ENCODE results near the gene STAMBP. TPM values are rescaled to one million over a fixed set of nuclear protein-coding genes. Genes with fewer than 3 reads are reported as not detected.

STAMBP gene
- total and polyA plus RNA-seq, 4 donors, result 22.3 to 39.7 (median 24.4) TPM

DNA sequence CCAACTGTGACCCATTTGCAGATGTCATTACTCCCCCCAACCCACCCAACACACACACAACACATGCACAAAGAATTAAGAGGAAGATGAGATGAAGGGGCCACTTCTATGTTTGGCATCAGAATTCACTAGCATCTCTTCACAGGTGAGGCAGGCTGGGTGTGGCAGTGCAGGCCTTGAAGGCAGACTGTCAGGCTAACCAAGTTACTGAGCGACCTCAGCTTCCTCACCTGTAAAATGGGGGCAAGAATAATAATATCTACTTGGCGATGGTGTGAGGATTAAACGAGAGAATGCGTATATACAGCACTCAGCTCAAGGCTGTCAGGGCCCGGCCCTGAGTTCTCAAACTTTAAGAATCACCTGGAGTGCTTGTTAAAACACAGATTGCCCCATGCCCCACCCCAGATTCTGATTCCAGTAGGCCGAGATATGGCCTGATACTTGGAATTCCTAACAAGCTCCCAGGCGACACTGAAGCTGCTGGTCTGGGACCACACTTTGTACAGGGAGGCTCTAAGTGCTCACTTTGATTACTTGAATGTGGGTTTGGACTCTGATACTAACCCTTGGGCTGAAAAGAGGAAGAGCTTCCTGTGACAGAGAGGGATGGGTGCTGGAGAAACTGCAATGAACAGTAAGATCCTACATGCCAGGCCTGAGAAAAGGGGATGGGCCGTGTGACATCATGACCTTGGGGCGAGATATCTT, 65.2 kb downstream of the STAMBP start:
- Histone ChIP-seq H3K36me3 (ENCODE audit: control insufficient read depth in 4 of 4, insufficient read depth in 4 of 4, low read length in 4 of 4) (no peaks in the 10 kb centered on the region), H3K9ac (ENCODE audit: insufficient read depth in 1 of 2, low read length in 2 of 2) (no peak overlapping the region), H3K9me3 (ENCODE audit: control insufficient read depth in 4 of 4, insufficient read depth in 3 of 4, low read length in 3 of 4) (no peaks in the 10 kb centered on the region), H3K27ac (ENCODE audit: low read depth in 1 of 2, low read length in 1 of 2) (peak overlapping the region in 1 of 2 donors; percentile 12), H3K27me3 (ENCODE audit: control insufficient read depth in 3 of 3, insufficient read depth in 3 of 3, low read length in 2 of 3) (peaks cover 0 to 4% (median 2%) of the 10 kb centered on the region in 3 donors), H3K4me1 (ENCODE audit: control insufficient read depth in 5 of 5, insufficient read depth in 5 of 5, low read length in 5 of 5) (no peaks in the 10 kb centered on the region), H3K4me3 (no peak overlapping the region)
- WGBS, 2 donors, result 72 to 85% methylated on average over 9 of the region's 9 CpGs
- DNase-seq (no peak), ATAC-seq (ENCODE audit: insufficient read depth, low FRiP score) (no peak)
- TF ChIP-seq, protein P1, sequence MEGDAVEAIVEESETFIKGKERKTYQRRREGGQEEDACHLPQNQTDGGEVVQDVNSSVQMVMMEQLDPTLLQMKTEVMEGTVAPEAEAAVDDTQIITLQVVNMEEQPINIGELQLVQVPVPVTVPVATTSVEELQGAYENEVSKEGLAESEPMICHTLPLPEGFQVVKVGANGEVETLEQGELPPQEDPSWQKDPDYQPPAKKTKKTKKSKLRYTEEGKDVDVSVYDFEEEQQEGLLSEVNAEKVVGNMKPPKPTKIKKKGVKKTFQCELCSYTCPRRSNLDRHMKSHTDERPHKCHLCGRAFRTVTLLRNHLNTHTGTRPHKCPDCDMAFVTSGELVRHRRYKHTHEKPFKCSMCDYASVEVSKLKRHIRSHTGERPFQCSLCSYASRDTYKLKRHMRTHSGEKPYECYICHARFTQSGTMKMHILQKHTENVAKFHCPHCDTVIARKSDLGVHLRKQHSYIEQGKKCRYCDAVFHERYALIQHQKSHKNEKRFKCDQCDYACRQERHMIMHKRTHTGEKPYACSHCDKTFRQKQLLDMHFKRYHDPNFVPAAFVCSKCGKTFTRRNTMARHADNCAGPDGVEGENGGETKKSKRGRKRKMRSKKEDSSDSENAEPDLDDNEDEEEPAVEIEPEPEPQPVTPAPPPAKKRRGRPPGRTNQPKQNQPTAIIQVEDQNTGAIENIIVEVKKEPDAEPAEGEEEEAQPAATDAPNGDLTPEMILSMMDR (IDR thresholded peaks at IDR 0.05; ENCODE audit: control extremely low read depth, extremely low read depth), result no peak

DNA sequence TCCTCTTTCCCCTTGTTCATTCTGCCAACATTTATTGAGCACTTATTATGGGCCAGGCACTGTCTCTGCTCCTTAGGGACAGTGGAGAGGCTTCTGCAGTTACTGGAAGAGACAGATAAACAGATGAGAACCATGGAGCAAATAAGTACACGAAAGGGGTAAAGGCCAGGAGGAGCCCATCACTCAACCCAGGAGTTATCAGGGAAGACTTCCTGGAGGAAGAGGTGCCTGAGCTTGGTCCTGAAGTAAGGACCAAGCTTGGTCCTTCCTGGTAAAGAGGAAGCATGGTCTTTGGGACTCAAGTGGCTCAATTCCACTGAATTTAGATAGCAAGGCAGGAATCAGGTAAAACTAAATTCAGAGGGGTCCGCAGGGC, 65.7 kb downstream of the STAMBP start:
- Histone ChIP-seq H3K27ac (ENCODE audit: low read depth in 1 of 2, low read length in 1 of 2) (no peak overlapping the region), H3K4me3 (no peak overlapping the region), H3K27me3 (ENCODE audit: control insufficient read depth in 3 of 3, insufficient read depth in 3 of 3, low read length in 2 of 3) (peaks cover 0 to 4% (median 1%) of the 10 kb centered on the region in 3 donors), H3K9ac (ENCODE audit: insufficient read depth in 1 of 2, low read length in 2 of 2) (no peak overlapping the region), H3K4me1 (ENCODE audit: control insufficient read depth in 5 of 5, insufficient read depth in 5 of 5, low read length in 5 of 5) (no peaks in the 10 kb centered on the region), H3K36me3 (ENCODE audit: control insufficient read depth in 4 of 4, insufficient read depth in 4 of 4, low read length in 4 of 4) (no peaks in the 10 kb centered on the region), H3K9me3 (ENCODE audit: control insufficient read depth in 4 of 4, insufficient read depth in 3 of 4, low read length in 3 of 4) (no peaks in the 10 kb centered on the region)
- DNase-seq, result no peak
- 90 to 93% methylated on average over 2 of the region's 2 CpGs for WGBS, 2 donors
- TF ChIP-seq, protein P1 (IDR thresholded peaks at IDR 0.05; ENCODE audit: control extremely low read depth, extremely low read depth), result no peak
- ATAC-seq (ENCODE audit: insufficient read depth, low FRiP score), result no peak

DNA sequence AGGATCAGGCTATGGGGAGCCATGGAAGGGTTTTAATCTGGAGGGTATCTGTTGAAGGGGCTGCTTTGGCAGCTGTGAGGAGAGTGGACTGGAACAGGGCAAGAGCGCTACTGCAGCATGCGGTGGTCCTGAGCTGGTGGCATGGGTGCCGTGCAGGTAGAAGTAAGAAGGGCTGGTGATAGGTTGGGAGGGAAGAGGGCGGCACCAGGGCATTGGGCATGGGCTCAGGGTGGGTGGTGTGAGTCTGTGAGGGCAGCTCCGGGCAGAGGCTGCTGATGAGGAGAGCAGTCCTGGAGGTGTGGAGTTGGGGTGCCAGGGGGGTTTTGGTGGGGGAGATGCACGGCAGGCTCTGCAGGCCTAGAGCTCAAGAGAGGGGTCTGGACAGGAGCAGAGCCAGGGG, 66.1 kb downstream of the STAMBP start:
- H3K9me3 ChIP-seq (ENCODE audit: control insufficient read depth in 4 of 4, insufficient read depth in 3 of 4, low read length in 3 of 4), result no peaks in the 10 kb centered on the region
- no peak for DNase-seq
- 80% methylated on average over 6 of the region's 6 CpGs for WGBS, 2 donors
- H3K36me3 ChIP-seq (ENCODE audit: control insufficient read depth in 4 of 4, insufficient read depth in 4 of 4, low read length in 4 of 4), result no peaks in the 10 kb centered on the region
- H3K27ac ChIP-seq (ENCODE audit: low read depth in 1 of 2, low read length in 1 of 2), result no peak overlapping the region
- H3K4me3 ChIP-seq, result no peak overlapping the region
- ATAC-seq (ENCODE audit: insufficient read depth, low FRiP score), result no peak
- H3K27me3 ChIP-seq (ENCODE audit: control insufficient read depth in 3 of 3, insufficient read depth in 3 of 3, low read length in 2 of 3), result peaks cover 0 to 4% (median 0%) of the 10 kb centered on the region in 3 donors
- H3K4me1 ChIP-seq (ENCODE audit: control insufficient read depth in 5 of 5, insufficient read depth in 5 of 5, low read length in 5 of 5), result no peaks in the 10 kb centered on the region
- no peak overlapping the region for H3K9ac ChIP-seq (ENCODE audit: insufficient read depth in 1 of 2, low read length in 2 of 2)
- TF ChIP-seq, protein P1 (IDR thresholded peaks at IDR 0.05; ENCODE audit: control extremely low read depth, extremely low read depth), result no peak

DNA sequence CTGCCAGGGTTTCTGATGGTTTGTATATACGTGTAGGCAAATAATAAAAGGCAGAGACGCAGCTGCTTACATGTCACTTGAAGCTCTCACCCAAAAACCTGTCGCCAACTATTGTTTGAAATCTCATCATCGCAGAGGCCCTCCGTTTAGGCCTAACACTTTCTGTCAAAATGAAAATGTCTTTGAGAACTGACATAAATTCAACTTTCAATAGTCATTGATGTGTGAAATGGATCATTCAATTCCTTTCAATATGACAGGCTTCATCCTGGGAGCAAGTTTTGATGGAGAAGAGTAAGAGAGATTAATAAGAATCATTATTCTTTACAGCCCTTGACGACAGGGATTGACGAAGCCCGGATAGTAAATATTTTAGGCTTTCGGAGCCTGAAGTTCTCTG, 66.7 kb downstream of the STAMBP start:
- Histone ChIP-seq H3K27me3 (ENCODE audit: control insufficient read depth in 3 of 3, insufficient read depth in 3 of 3, low read length in 2 of 3) (peaks cover 0 to 2% (median 0%) of the 10 kb centered on the region in 3 donors), H3K4me3 (no peak overlapping the region), H3K9ac (ENCODE audit: insufficient read depth in 1 of 2, low read length in 2 of 2) (no peak overlapping the region), H3K4me1 (ENCODE audit: control insufficient read depth in 5 of 5, insufficient read depth in 5 of 5, low read length in 5 of 5) (no peaks in the 10 kb centered on the region), H3K9me3 (ENCODE audit: control insufficient read depth in 4 of 4, insufficient read depth in 3 of 4, low read length in 3 of 4) (no peaks in the 10 kb centered on the region), H3K27ac (ENCODE audit: low read depth in 1 of 2, low read length in 1 of 2) (no peak overlapping the region), H3K36me3 (ENCODE audit: control insufficient read depth in 4 of 4, insufficient read depth in 4 of 4, low read length in 4 of 4) (no peaks in the 10 kb centered on the region)
- DNase-seq (no peak), ATAC-seq (ENCODE audit: insufficient read depth, low FRiP score) (no peak)
- TF ChIP-seq, protein P1 (IDR thresholded peaks at IDR 0.05; ENCODE audit: control extremely low read depth, extremely low read depth), result no peak
- 86% methylated on average over 9 of the region's 9 CpGs for WGBS, 2 donors
